Activated CD8-positive, alpha-beta memory T cell treated with anti-CD3 and anti-CD28 coated beads, Interleukin-2, amount 10 ng/mL, durations not matched to agents 7 days and 5 days (primary cell): ENCODE data around the gene MRPL18. TPM values are rescaled to one million over a fixed set of nuclear protein-coding genes. Genes with fewer than 3 reads are reported as not detected.

Source experiments
- ATAC-seq: fragments of 150-1000 bp; cut with Tn5 transposase; one replicate; pipeline ENCODE4 v1.10.0; 2021; ENCODE audit warnings: moderate library complexity
- CTCF ChIA-PET: fragments of 350-600 bp; sonication (Branson Sonifier 250); formaldehyde crosslinking; loops from one replicate; lab custom pipeline; 2021; ENCODE audit warnings: antibody characterized with exemption; lab: Charles Lee
- DNase-seq: peaks from one replicate; pipeline ENCODE4 v3.0.0-alpha.2; 2020
- H3K27ac Mint-ChIP-seq: one replicate; pipeline ENCODE4 v1.8.0; 2021; ENCODE audit warnings: mild to moderate bottlenecking, mixed read lengths
- H3K27me3 Mint-ChIP-seq: one replicate; pipeline ENCODE4 v1.8.0; 2021; ENCODE audit warnings: mixed read lengths
- H3K36me3 Mint-ChIP-seq: one replicate; pipeline ENCODE4 v1.8.0; 2021; ENCODE audit warnings: mild to moderate bottlenecking, mixed read lengths
- H3K4me1 Mint-ChIP-seq: one replicate; pipeline ENCODE4 v1.8.0; 2021; ENCODE audit warnings: mixed read lengths
- H3K4me3 Mint-ChIP-seq: one replicate; pipeline ENCODE4 v1.8.0; 2021; ENCODE audit warnings: mild to moderate bottlenecking, moderate library complexity, mixed read lengths
- H3K9me3 Mint-ChIP-seq: one replicate; pipeline ENCODE4 v1.8.0; 2022; ENCODE audit warnings: low read depth, mixed read lengths
- total RNA-seq, 2 experiments: library from RNA; stranded (reverse); gene quantifications; one replicate each; pipeline ENCODE4 v1.2.3, GENCODE V29; 2021

Gene MRPL18
- total RNA-seq, 2 experiments from 2014 or later: 74.4 to 87.0 TPM

- no peaks in the 10 kb centered on the region for H3K9me3 Mint-ChIP-seq
- peak overlapping the region; percentile 2 for H3K4me3 Mint-ChIP-seq
- peak overlapping the region; percentile 44 for H3K27ac Mint-ChIP-seq
- CTCF ChIA-PET: interaction anchor here (0.7 to 2.9 kb wide), 6 partner anchors 13 to 568 kb away, joined by 3 to 10 read pairs (median 4); partner anchors contain the start of genes TCP1 and WTAP
- DNase-seq (no peak), ATAC-seq (no peak)
- peaks cover 48% of the 10 kb centered on the region for H3K36me3 Mint-ChIP-seq
- H3K27me3 Mint-ChIP-seq: no peaks in the 10 kb centered on the region
- peaks cover 41% of the 10 kb centered on the region for H3K4me1 Mint-ChIP-seq
Measured at GRCh38 chr6:159759645-159760044, 30.6 kb upstream of the MRPL18 start.

GRCh38 chr6:159760602-159761057 lies 29.6 kb upstream of the MRPL18 start:
- ATAC-seq (no peak), DNase-seq (no peak)
- no peaks in the 10 kb centered on the region for H3K27me3 Mint-ChIP-seq
- H3K9me3 Mint-ChIP-seq: no peaks in the 10 kb centered on the region
- H3K27ac Mint-ChIP-seq: peak overlapping the region; percentile 97
- H3K4me1 Mint-ChIP-seq: peaks cover 40% of the 10 kb centered on the region
- CTCF ChIA-PET: interaction anchor here (1.1 to 2.9 kb wide), 6 partner anchors 12 to 70 kb away, joined by 3 to 10 read pairs (median 4); partner anchors contain the start of gene WTAP
- H3K4me3 Mint-ChIP-seq: peak overlapping the region; percentile 97
- H3K36me3 Mint-ChIP-seq: peaks cover 44% of the 10 kb centered on the region

- H3K4me1 Mint-ChIP-seq: peaks cover 42% of the 10 kb centered on the region
- H3K27ac Mint-ChIP-seq: peak overlapping the region; percentile 97
- peaks cover 42% of the 10 kb centered on the region for H3K36me3 Mint-ChIP-seq
- no peak for ATAC-seq
- H3K9me3 Mint-ChIP-seq: no peaks in the 10 kb centered on the region
- CTCF ChIA-PET: interaction anchor here (0.8 to 2.9 kb wide), 7 partner anchors 9 to 70 kb away, joined by 3 to 10 read pairs (median 3); partner anchors contain the start of genes SOD2 and WTAP
- H3K27me3 Mint-ChIP-seq: no peaks in the 10 kb centered on the region
- H3K4me3 Mint-ChIP-seq: peak overlapping the region; percentile 97
- DNase-seq: peak; percentile 55
Measured at GRCh38 chr6:159761129-159761872, 29.0 kb upstream of the MRPL18 start.

DNA sequence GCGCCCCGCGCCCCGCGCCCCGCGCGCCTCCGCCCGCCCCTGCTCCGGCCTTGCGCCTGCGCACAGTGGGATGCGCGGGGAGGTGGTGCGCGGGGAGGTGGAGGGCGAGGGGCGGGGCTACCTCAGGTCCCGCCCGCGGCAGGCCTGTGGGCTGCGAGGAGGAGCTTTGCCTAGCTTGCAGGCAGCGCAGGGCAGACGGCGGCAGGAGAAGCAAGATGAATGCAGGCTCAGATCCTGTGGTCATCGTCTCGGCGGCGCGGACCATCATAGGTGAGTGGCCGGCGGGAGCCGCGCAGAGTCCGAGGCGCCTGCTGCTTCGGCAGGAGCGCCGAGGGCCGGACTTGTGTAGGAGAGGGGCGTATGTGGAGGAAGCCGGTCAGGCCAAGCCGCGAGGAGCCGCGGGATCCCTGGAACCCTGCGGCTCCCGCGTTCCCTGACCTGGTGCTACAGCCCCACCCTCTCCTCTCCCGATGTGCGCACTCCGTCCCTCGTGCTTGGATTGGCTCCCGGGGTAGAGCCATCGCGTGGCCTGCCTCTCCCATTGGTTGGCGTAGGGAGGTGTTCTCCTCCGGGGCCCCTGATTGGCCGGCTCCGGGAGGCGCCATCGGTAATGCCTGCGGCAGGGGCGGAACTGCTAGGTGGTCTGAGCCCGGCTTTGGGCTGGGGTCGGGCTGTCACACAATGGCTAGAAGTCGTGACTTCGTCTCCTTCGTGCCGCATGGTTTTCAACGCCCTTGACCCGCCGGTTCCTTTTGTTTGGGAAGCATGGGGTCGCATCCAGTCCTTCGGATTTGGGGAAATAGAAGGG lies 28.2 kb upstream of the MRPL18 start, which contains the start of gene ACAT2:
ACAT2 (plus strand) TSS at position 173 of the 808 bp plus-strand sequence; CDS start at position 216, 43 bp downstream.
- no peaks in the 10 kb centered on the region for H3K9me3 Mint-ChIP-seq
- DNase-seq (peak; percentile 98), ATAC-seq (peak; percentile 98)
- peak within 1 kb of the TSS; percentile 97 for H3K4me3 Mint-ChIP-seq
- no peaks in the 10 kb centered on the region for H3K27me3 Mint-ChIP-seq
- CTCF ChIA-PET: interaction anchor here (0.8 to 2.9 kb wide), 6 partner anchors 10 to 71 kb away, joined by 3 to 10 read pairs (median 4); partner anchors contain the start of genes SOD2 and WTAP
- peaks cover 42% of the 10 kb centered on the region for H3K4me1 Mint-ChIP-seq
- H3K36me3 Mint-ChIP-seq: peaks cover 47% of the 10 kb centered on the region
- H3K27ac Mint-ChIP-seq: peak within 1 kb of the TSS; percentile 97

GRCh38 chr6:159762681-159763293 lies 27.5 kb upstream of the MRPL18 start:
- CTCF ChIA-PET: interaction anchor here (1.6 kb wide), 2 partner anchors 9 to 27 kb away, joined by 3 to 7 read pairs; partner anchors contain the start of genes MRPL18 and TCP1
- peak; percentile 2 for ATAC-seq
- Mint-ChIP-seq H3K4me3 (peak overlapping the region; percentile 97), H3K27me3 (no peaks in the 10 kb centered on the region), H3K9me3 (no peaks in the 10 kb centered on the region), H3K4me1 (peaks cover 42% of the 10 kb centered on the region), H3K36me3 (peaks cover 52% of the 10 kb centered on the region), H3K27ac (peak overlapping the region; percentile 97)
- no peak for DNase-seq

DNA sequence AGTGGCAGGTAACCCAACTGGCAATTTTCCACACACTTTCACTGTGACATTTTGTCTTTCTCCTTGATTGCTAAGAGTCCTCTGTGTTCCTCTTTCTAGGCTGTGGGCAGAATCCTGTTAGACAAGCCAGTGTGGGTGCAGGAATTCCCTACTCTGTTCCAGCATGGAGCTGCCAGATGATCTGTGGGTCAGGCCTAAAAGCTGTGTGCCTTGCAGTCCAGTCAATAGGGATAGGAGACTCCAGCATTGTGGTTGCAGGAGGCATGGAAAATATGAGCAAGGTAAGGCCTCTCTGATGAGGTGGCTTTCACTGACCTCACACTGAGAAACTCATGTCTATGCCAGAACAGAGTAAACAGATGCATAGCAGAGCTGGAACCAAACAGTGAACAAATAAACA lies 23.4 kb upstream of the MRPL18 start:
- no peak for ATAC-seq
- Mint-ChIP-seq H3K9me3 (peaks cover 2% of the 10 kb centered on the region), H3K4me1 (peaks cover 21% of the 10 kb centered on the region), H3K27ac (no peak overlapping the region), H3K27me3 (no peaks in the 10 kb centered on the region), H3K36me3 (peaks cover 73% of the 10 kb centered on the region), H3K4me3 (no peak overlapping the region)
- DNase-seq: no peak
- CTCF ChIA-PET: no interaction called here

- Mint-ChIP-seq H3K9me3 (peaks cover 2% of the 10 kb centered on the region), H3K4me3 (no peak overlapping the region), H3K4me1 (peaks cover 9% of the 10 kb centered on the region), H3K27me3 (no peaks in the 10 kb centered on the region), H3K36me3 (peaks cover 77% of the 10 kb centered on the region), H3K27ac (no peak overlapping the region)
- ATAC-seq (no peak), DNase-seq (no peak)
- CTCF ChIA-PET: no interaction called here
Measured at GRCh38 chr6:159769470-159769869, 20.8 kb upstream of the MRPL18 start.

DNA sequence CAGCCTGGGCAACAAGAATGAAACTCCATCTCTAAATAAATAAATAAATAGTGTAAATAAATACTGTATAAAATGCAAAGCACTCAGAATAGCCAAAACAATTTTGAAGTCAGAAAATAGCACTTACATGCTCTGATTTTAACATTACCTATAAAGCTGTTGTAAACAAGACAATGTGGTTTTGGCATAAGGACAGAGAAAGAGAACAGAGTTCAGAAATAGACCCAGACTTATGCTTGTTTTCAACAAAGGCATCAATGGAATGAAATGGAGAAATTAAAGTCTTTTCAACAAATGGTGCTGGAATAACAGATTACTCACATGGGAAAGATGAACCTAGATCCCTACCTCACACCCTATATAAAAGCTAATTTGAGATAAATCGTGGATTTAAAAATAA lies 18.1 kb upstream of the MRPL18 start:
- DNase-seq (no peak), ATAC-seq (no peak)
- Mint-ChIP-seq H3K27me3 (no peaks in the 10 kb centered on the region), H3K36me3 (peaks cover 76% of the 10 kb centered on the region), H3K4me3 (no peak overlapping the region), H3K9me3 (peaks cover 2% of the 10 kb centered on the region), H3K4me1 (peaks cover 2% of the 10 kb centered on the region), H3K27ac (no peak overlapping the region)
- CTCF ChIA-PET: interaction anchor here (0.8 to 1.1 kb wide), 3 partner anchors 10 to 15 kb away, joined by 3 read pairs; partner anchors contain the start of gene ACAT2

- H3K27ac Mint-ChIP-seq: no peak overlapping the region
- peaks cover 9% of the 10 kb centered on the region for H3K4me1 Mint-ChIP-seq
- peaks cover 72% of the 10 kb centered on the region for H3K36me3 Mint-ChIP-seq
- CTCF ChIA-PET: no interaction called here
- H3K27me3 Mint-ChIP-seq: no peaks in the 10 kb centered on the region
- ATAC-seq (peak; percentile 12), DNase-seq (no peak)
- no peaks in the 10 kb centered on the region for H3K9me3 Mint-ChIP-seq
- no peak overlapping the region for H3K4me3 Mint-ChIP-seq
Measured at GRCh38 chr6:159777240-159777904, 12.9 kb upstream of the MRPL18 start.

DNA sequence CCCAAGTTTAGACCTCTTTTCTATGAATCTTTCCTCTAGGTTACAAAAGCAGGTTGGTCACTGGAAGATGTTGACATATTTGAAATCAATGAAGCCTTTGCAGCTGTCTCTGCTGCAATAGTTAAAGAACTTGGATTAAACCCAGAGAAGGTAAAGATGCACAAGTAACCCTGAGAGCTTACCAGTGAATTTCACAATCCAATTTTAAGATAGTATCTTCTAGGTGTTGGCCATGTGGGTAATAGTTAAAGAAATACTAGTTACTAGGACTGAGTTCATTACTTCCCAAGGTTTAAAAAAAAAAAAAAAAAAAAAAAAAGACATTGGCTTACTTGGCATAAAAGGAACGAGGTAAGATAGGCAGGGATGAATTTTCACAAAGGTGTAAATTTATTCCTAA lies 12.1 kb upstream of the MRPL18 start:
- ATAC-seq (no peak), DNase-seq (no peak)
- peaks cover 75% of the 10 kb centered on the region for H3K36me3 Mint-ChIP-seq
- CTCF ChIA-PET: no interaction called here
- H3K4me3 Mint-ChIP-seq: no peak overlapping the region
- H3K27ac Mint-ChIP-seq: no peak overlapping the region
- no peaks in the 10 kb centered on the region for H3K9me3 Mint-ChIP-seq
- H3K27me3 Mint-ChIP-seq: no peaks in the 10 kb centered on the region
- H3K4me1 Mint-ChIP-seq: peaks cover 16% of the 10 kb centered on the region

DNA sequence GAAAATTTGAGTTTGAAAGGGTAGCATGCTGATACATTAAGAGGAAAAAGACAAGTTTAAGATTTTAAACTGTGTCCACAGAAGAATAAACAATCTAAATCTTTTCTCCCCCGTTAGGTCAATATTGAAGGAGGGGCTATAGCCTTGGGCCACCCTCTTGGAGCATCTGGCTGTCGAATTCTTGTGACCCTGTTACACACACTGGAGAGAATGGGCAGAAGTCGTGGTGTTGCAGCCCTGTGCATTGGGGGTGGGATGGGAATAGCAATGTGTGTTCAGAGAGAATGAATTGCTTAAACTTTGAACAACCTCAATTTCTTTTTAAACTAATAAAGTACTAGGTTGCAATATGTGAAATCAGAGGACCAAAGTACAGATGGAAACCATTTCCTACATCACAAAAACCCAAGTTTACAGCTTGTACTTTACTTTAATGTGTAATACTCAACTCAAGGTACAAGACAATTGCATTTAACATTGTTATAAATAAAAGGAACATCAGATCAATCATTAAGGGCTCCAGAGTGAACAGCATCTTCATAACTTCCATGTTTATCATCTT lies 11.6 kb upstream of the MRPL18 start:
- H3K36me3 Mint-ChIP-seq: peaks cover 75% of the 10 kb centered on the region
- CTCF ChIA-PET: no interaction called here
- no peaks in the 10 kb centered on the region for H3K27me3 Mint-ChIP-seq
- no peak for DNase-seq
- no peak overlapping the region for H3K27ac Mint-ChIP-seq
- peaks cover 19% of the 10 kb centered on the region for H3K4me1 Mint-ChIP-seq
- ATAC-seq: no peak
- H3K4me3 Mint-ChIP-seq: no peak overlapping the region
- no peaks in the 10 kb centered on the region for H3K9me3 Mint-ChIP-seq

- Mint-ChIP-seq H3K36me3 (peaks cover 62% of the 10 kb centered on the region), H3K4me3 (peak overlapping the region; percentile 95)
- peak; percentile 60 for DNase-seq
Measured at GRCh38 chr6:159788276-159788675, 2.0 kb upstream of the MRPL18 start.

More at GRCh38 chr6:159788276-159788675, 2.0 kb upstream of the MRPL18 start:
- Mint-ChIP-seq H3K9me3 (no peaks in the 10 kb centered on the region), H3K4me1 (peaks cover 58% of the 10 kb centered on the region), H3K27ac (peak overlapping the region; percentile 97), H3K27me3 (no peaks in the 10 kb centered on the region)
- ATAC-seq: no peak
- CTCF ChIA-PET: interaction anchor here (0.9 to 3.6 kb wide), 6 partner anchors 16 to 97 kb away, joined by 3 to 19 read pairs (median 3); partner anchors contain the start of genes SOD2 and WTAP
